Measurements from ENCODE around the gene ANAPC7. TPM values are rescaled to one million over a fixed set of nuclear protein-coding genes. Genes with fewer than 3 reads are reported as not detected.

The ANAPC7 gene, protein sequence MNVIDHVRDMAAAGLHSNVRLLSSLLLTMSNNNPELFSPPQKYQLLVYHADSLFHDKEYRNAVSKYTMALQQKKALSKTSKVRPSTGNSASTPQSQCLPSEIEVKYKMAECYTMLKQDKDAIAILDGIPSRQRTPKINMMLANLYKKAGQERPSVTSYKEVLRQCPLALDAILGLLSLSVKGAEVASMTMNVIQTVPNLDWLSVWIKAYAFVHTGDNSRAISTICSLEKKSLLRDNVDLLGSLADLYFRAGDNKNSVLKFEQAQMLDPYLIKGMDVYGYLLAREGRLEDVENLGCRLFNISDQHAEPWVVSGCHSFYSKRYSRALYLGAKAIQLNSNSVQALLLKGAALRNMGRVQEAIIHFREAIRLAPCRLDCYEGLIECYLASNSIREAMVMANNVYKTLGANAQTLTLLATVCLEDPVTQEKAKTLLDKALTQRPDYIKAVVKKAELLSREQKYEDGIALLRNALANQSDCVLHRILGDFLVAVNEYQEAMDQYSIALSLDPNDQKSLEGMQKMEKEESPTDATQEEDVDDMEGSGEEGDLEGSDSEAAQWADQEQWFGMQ
- 52.0 and 56.6 TPM in 2 replicates for total RNA-seq

DNA sequence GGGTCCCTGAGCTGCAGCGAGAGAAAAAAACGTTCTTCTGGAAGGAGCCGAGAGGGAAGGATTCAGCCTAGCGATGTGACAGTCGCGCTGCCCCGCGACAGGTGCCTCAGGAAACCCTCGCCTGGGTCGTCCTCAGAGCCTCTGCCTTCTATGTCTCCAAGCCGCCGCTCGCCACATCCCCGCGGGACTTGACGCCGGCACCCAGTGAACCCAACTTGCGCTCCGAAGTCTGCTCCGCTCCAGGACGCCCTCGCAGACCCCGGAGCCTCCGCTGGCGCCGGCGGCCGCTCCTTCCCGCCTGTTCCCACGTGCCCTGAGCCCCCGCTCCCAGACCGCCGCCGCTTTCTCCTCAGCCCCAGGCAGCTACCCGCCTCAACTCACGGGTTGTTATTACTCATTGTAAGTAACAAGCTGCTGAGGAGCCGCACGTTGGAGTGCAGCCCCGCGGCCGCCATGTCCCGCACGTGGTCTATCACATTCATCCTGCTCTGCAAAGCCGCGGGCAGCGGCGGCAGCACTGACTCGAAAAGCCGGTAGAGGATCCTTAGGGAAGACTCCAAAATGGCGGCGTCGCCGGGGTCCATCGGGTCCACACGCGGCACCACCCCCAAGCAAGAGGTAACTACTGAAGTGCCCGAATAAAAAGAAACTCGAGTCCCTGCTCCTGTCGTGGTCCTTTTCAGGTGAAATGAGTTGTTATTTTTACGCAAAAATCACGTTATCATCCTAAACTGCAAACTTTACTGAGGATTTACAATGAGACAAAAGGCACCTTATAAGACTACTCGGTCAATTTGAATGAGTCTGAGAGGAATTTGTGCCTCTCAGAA lies at the start of gene ANAPC7:
ANAPC7 (minus strand) TSS at position 563 of the 830 bp plus-strand sequence; CDS start at position 482, 81 bp downstream.

DNA sequence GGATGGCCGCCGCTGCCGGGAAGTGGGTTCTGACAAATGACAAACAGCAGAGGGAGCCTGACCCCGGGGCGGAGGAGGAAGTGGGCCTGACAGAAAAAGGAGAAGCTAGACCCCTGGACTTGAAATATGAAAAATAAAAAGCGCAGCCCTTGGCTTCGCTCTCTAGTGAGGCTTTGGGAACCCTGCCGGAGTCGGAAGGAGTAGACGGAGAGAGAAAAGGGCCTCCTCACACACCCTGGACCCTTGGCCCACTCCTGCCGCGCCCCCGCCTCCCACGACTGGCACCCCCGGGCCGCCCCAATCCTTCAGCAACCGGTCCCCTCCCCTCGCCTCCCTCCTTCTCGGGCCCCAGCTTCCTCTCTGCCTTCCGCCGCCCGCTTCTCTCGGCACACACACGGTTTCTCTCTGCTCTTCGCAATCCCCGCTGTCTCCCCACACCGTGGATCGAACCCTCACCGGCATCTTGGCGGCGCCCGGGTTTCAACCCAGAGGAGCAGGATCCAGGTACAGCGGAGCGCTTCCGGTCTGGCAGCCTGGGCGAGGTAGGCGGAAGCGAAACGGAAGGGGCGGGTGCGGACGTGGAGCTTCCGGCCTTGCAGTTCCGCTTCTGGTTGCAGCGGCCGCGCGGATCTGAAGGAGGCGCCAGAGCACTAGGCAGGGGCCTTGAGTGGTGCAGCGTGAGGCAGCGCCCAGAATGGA lies 46.4 kb upstream of the ANAPC7 start, which contains the start of gene ARPC3:
ARPC3 (minus strand) TSS at position 539 of the 699 bp plus-strand sequence; CDS start at position 462, 77 bp downstream.

Other genes starting within 250 kb of the ANAPC7 start
- 99.8 and 148 TPM in 2 replicates for gene ATP2A2, start 122.5 kb downstream of the ANAPC7 start, total RNA-seq
- 228 and 241 TPM in 2 replicates for gene ARPC3, start 46.6 kb upstream of the ANAPC7 start, total RNA-seq
- 16.2 and 19.9 TPM in 2 replicates for gene GPN3, start 64.5 kb upstream of the ANAPC7 start, total RNA-seq
- 10.3 and 13.7 TPM in 2 replicates for gene FAM216A, start 65.1 kb upstream of the ANAPC7 start, total RNA-seq
- gene VPS29, start 98.4 kb upstream of the ANAPC7 start, total RNA-seq = 64.0 and 71.7 TPM in 2 replicates
- 0.38 and 0.45 TPM in 2 replicates for gene RAD9B, start 98.6 kb upstream of the ANAPC7 start, total RNA-seq
- gene PPTC7, start 179.6 kb upstream of the ANAPC7 start, total RNA-seq = 9.2 and 12.3 TPM in 2 replicates
- gene TCTN1, start 210.4 kb upstream of the ANAPC7 start, total RNA-seq = 8.0 and 13.0 TPM in 2 replicates